DND-41 (cell line): Measurements from ENCODE around the gene PAPSS2.
"Not testable (repeated sequence)": the region's sequence is repeated elsewhere in the genome, so short reads cannot be mapped to it uniquely, and the experiment has no call there.

Experiments
- ATAC-seq: fragments of 200-7000 bp; cut with Tn5 transposase; 3 replicates; pipeline ENCODE4 v1.9.1; 2021; ENCODE audit warnings: low read depth; ENCODE audit not compliant: insufficient read depth
- DNase-seq: peaks from one replicate; pipeline ENCODE4 v3.0.0-alpha.2; 2020
- H2AFZ ChIP-seq: 2 replicates; pipeline ENCODE4 v1.6.0; 2012; ENCODE audit warnings: low read depth, low read length
- H3K27ac ChIP-seq: 2 replicates; pipeline ENCODE4 v1.5.1; 2012; ENCODE audit warnings: low read length, inconsistent platforms
- H3K27me3 ChIP-seq: fragments of 200-600 bp; sonication (generic); 2 replicates; pipeline ENCODE4 v1.6.0; 2012; ENCODE audit warnings: low read length, mild to moderate bottlenecking, inconsistent platforms; ENCODE audit not compliant: insufficient read depth, poor library complexity
- H3K36me3 ChIP-seq: 2 replicates; pipeline ENCODE4 v1.5.1; 2012; ENCODE audit warnings: low read length, inconsistent platforms; ENCODE audit not compliant: insufficient read depth
- H3K4me1 ChIP-seq: 2 replicates; pipeline ENCODE4 v1.5.1; 2012; ENCODE audit warnings: mild to moderate bottlenecking, low read length; ENCODE audit not compliant: insufficient read depth
- H3K4me2 ChIP-seq: 2 replicates; pipeline ENCODE4 v1.6.0; 2012; ENCODE audit warnings: mild to moderate bottlenecking, moderate library complexity, low read length, inconsistent platforms; ENCODE audit not compliant: insufficient read depth
- H3K4me3 ChIP-seq, 2 experiments: fragments of 200-600 bp in 1 of 2; shearing (Covaris generic) in 1 of 2; 2 replicates each; pipeline ENCODE4 v1.5.1; 2012 to 2016; ENCODE audit warnings: inconsistent platforms in 2 of 2, low read length in 2 of 2, mild to moderate bottlenecking in 2 of 2, low read depth in 1 of 2, moderate library complexity in 1 of 2
- H3K79me2 ChIP-seq: 2 replicates; pipeline ENCODE4 v1.6.0; 2012; ENCODE audit warnings: low read length, inconsistent platforms; ENCODE audit not compliant: insufficient read depth
- H3K9ac ChIP-seq: 2 replicates; pipeline ENCODE4 v1.6.0; 2012; ENCODE audit warnings: low read depth, mild to moderate bottlenecking, inconsistent platforms, low read length, moderate library complexity
- H3K9me3 ChIP-seq: 2 replicates; pipeline ENCODE4 v1.5.1; 2012; ENCODE audit warnings: low read length, moderate library complexity, mild to moderate bottlenecking, inconsistent platforms; ENCODE audit not compliant: insufficient read depth, severe bottlenecking
- H4K20me1 ChIP-seq: 2 replicates; pipeline ENCODE4 v1.6.0; 2012; ENCODE audit warnings: low read length; ENCODE audit not compliant: insufficient read depth
- CTCF ChIP-seq: IDR thresholded peaks from 2 replicates; pipeline ENCODE4 v1.5.1; 2012; ENCODE audit warnings: borderline replicate concordance, low read length, moderate library complexity, mild to moderate bottlenecking; ENCODE audit not compliant: poor library complexity, severe bottlenecking; ENCODE audit errors: extremely low read depth
- EZH2 ChIP-seq: IDR thresholded peaks from 3 replicates; pipeline ENCODE4 v1.6.1; 2012; ENCODE audit warnings: borderline replicate concordance, low read depth, mild to moderate bottlenecking, moderate library complexity, low read length, inconsistent platforms; ENCODE audit not compliant: severe bottlenecking

PAPSS2 gene

GRCh38 chr10:87733081-87733480 is 73.4 kb downstream of the PAPSS2 start:
- H3K9ac ChIP-seq: no peak overlapping the region
- H2AFZ ChIP-seq: no peak overlapping the region
- H3K9me3 ChIP-seq: no peaks in the 10 kb centered on the region
- DNase-seq: no peak
- peaks cover 3% of the 10 kb centered on the region for H3K27me3 ChIP-seq
- H3K27ac ChIP-seq: no peak overlapping the region
- H3K79me2 ChIP-seq: no peaks in the 10 kb centered on the region
- H3K4me1 ChIP-seq: no peaks in the 10 kb centered on the region
- no peak for ATAC-seq
- no peak overlapping the region for H3K4me2 ChIP-seq
- TF ChIP-seq CTCF: no peak
- no peaks in the 10 kb centered on the region for H4K20me1 ChIP-seq
- no peak overlapping the region for H3K4me3 ChIP-seq
- no peaks in the 10 kb centered on the region for H3K36me3 ChIP-seq

- no peak for DNase-seq
- no peaks in the 10 kb centered on the region for H3K4me1 ChIP-seq
- H3K79me2 ChIP-seq: no peaks in the 10 kb centered on the region
- no peak overlapping the region for H3K4me3 ChIP-seq
- H3K27me3 ChIP-seq: no peaks in the 10 kb centered on the region
- H3K27ac ChIP-seq: no peak overlapping the region
- H3K4me2 ChIP-seq: no peak overlapping the region
- peak; percentile 69 for ATAC-seq
- no peaks in the 10 kb centered on the region for H3K9me3 ChIP-seq
- H4K20me1 ChIP-seq: no peaks in the 10 kb centered on the region
- H2AFZ ChIP-seq: no peak overlapping the region
- TF ChIP-seq EZH2: no peak
- TF ChIP-seq CTCF: peak; percentile 70
- no peak overlapping the region for H3K9ac ChIP-seq
- H3K36me3 ChIP-seq: no peaks in the 10 kb centered on the region
Measured at GRCh38 chr10:87734987-87735827, 75.5 kb downstream of the PAPSS2 start.

GRCh38 chr10:87738253-87738652 is 78.6 kb downstream of the PAPSS2 start:
- not testable (repeated sequence) for H3K79me2 ChIP-seq, H3K4me3 ChIP-seq, H3K9me3 ChIP-seq, H3K4me2 ChIP-seq, H3K4me1 ChIP-seq, H2AFZ ChIP-seq, H3K27me3 ChIP-seq, H3K27ac ChIP-seq, ATAC-seq, H3K9ac ChIP-seq, H4K20me1 ChIP-seq, DNase-seq, H3K36me3 ChIP-seq

- H3K4me2 ChIP-seq: no peak overlapping the region
- no peak overlapping the region for H3K4me3 ChIP-seq
- ATAC-seq (no peak), DNase-seq (no peak)
- no peaks in the 10 kb centered on the region for H3K9me3 ChIP-seq
- TF ChIP-seq CTCF: no peak
- TF ChIP-seq EZH2: no peak
- no peaks in the 10 kb centered on the region for H3K36me3 ChIP-seq
- H3K9ac ChIP-seq: no peak overlapping the region
- H4K20me1 ChIP-seq: no peaks in the 10 kb centered on the region
- no peaks in the 10 kb centered on the region for H3K79me2 ChIP-seq
- no peaks in the 10 kb centered on the region for H3K4me1 ChIP-seq
- no peaks in the 10 kb centered on the region for H3K27me3 ChIP-seq
- H3K27ac ChIP-seq: no peak overlapping the region
- H2AFZ ChIP-seq: no peak overlapping the region
Measured at GRCh38 chr10:87739703-87740102, 80.0 kb downstream of the PAPSS2 start.
